Measurements from ENCODE around the gene RBM33.

DNA sequence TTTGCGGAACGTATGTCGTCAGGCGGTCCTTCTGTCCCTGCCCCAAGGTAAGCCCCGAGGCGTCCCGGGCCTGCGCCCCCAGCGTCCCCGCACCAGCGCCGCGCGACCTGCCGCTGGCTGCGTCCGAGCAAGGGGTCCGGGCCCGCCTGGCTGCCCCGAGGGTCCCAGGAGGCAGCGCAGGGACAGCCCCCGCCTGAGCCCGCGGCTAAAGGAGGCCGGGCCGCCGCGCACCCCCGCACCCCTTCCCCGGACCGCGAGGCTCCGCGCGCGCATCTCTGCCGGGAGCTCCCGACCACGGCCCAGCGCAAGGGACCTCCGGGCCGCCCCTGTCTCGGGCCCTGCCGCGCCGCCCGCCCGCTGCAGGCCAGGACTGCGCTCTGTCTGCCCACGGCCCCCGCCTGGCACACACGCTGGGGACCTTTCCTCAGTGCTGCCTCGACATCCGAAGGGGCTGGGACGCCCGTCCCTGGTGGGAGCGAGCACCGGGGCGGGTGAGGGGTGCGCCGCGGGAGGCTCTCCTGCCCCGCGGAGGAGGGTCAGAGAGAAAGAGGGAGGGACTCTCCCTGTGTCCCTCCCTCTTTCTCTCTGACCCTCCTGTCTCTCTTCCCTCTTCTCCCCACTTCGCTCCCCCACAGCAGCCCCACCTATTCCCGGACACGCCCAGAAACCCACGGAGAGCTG lies 142.8 kb downstream of the RBM33 start:
- no peak for TF ChIP-seq BHLHE40 (IDR thresholded peaks at IDR 0.05; ENCODE audit: borderline replicate concordance)
- no peak for TF ChIP-seq FOXA1 (IDR thresholded peaks at IDR 0.05)
- no peak for TF ChIP-seq FOXM1 (IDR thresholded peaks at IDR 0.05; ENCODE audit: borderline replicate concordance)
- TF ChIP-seq FOXK2 (IDR thresholded peaks at IDR 0.05): no peak
- no peak for TF ChIP-seq L3MBTL2 (conservative IDR thresholded peaks at IDR 0.05)
- TF ChIP-seq SP1 (IDR thresholded peaks at IDR 0.05): no peak
- TF ChIP-seq SUZ12 (IDR thresholded peaks at IDR 0.05): no peak
- TF ChIP-seq ZNF384 (IDR thresholded peaks at IDR 0.05): no peak
